ENCODE measurements around the gene ZAP70. TPM values are rescaled to one million over a fixed set of nuclear protein-coding genes. Genes with fewer than 3 reads are reported as not detected.

The ZAP70 gene
- total RNA-seq, 4 donors from 2014 or later = 2.6 to 16.1 (median 12.0) TPM

DNA sequence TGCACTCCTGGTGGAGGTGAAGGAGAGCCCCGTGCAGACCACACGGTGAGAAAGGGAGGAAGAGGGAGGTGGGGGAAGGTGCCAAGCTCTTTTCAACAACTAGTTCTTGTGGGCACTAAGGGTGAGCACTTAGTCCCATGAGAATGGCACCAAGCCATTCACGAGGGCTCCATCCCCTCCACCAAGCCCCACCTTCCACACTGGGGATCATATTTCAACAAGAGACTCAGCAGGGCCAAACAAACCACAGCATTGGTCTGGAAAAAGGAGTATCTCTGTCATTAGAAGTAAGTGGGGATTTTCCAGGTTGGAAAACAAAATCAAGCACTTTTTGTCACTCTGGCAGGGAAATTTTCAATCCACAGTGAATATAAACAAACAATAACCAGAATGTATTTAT lies 38.4 kb downstream of the ZAP70 start:
- 55 to 80% methylated on average over 1 to 3 of the region's 3 CpGs for WGBS, 2 donors (ENCODE audit: low coverage in 1 of 2)
- TF ChIP-seq, protein P1, sequence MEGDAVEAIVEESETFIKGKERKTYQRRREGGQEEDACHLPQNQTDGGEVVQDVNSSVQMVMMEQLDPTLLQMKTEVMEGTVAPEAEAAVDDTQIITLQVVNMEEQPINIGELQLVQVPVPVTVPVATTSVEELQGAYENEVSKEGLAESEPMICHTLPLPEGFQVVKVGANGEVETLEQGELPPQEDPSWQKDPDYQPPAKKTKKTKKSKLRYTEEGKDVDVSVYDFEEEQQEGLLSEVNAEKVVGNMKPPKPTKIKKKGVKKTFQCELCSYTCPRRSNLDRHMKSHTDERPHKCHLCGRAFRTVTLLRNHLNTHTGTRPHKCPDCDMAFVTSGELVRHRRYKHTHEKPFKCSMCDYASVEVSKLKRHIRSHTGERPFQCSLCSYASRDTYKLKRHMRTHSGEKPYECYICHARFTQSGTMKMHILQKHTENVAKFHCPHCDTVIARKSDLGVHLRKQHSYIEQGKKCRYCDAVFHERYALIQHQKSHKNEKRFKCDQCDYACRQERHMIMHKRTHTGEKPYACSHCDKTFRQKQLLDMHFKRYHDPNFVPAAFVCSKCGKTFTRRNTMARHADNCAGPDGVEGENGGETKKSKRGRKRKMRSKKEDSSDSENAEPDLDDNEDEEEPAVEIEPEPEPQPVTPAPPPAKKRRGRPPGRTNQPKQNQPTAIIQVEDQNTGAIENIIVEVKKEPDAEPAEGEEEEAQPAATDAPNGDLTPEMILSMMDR (IDR thresholded peaks at IDR 0.05) = no peak
- TF ChIP-seq POLR2AphosphoS5 (IDR thresholded peaks at IDR 0.05) (no peak), POLR2A (IDR thresholded peaks at IDR 0.05) (no peak), EP300 (IDR thresholded peaks at IDR 0.05; ENCODE audit: low read depth) (no peak)
- intact Hi-C loops (cut with DNase I; ENCODE audit: low total_unique reads) = no loop called here
- H3K4me1 ChIP-seq = peaks cover 0 to 4% (median 0%) of the 10 kb centered on the region in 4 donors
- no peaks in the 10 kb centered on the region for H3K27me3 ChIP-seq
- no peak for DNase-seq
- H3K27ac ChIP-seq = no peak overlapping the region
- in situ Hi-C loops (cut with MboI; ENCODE audit: low pct_ligation_motif_present in 1 of 4, low pct_unique_long_range_greater_than_20kb in 1 of 4, low sequenced_read_pairs in 3 of 4) = no loop called here
- peaks cover 0 to 11% (median 5%) of the 10 kb centered on the region in 4 donors for H3K36me3 ChIP-seq
- H3K4me3 ChIP-seq = no peak overlapping the region
- no peaks in the 10 kb centered on the region for H3K9me3 ChIP-seq

DNA sequence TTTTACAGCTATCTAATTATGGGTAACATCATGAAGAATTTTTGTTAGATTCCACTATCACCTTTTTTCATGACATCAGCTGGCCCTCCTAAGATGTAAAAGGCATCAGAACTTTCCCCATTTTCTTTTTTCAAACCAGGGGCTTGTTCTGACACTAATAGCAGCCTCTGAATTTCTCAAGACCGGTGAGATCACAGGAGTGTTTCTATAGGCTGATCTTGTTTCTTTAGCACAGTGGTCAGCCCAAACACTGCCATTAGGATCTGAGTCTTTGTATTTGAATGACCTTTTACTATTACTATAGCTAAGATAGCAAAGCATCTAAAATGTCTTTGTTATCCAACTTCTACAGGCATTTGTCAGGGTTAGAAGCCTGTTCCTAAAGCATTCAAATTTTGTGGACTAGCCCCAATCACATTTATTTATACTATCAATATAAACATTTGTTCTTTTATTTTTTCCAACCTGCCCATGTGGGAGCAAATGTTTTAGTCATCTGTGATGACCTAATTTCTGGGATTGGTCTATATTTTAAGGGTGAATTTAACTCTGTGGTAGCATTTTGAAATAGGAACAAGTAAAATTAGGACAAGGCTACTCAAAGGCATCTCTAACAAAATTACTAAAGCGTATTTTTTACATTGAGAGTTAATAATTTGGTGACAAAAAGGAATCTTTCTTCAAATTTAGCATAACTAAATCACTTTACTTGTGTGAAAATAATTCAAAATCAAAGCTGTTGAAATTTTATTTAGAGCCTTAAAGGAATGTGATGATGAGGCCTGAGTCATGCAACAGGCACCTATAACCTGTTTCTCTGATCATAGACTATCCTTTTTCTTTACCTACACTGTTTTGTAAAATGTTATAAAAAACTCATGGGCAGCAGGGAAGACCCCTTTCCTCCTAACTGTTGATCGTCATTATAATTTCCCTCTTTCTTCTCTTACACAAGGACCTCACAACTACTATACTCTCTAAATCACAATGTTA lies 39.3 kb downstream of the ZAP70 start:
- TF ChIP-seq, protein P1 (IDR thresholded peaks at IDR 0.05) = no peak
- no peak for TF ChIP-seq EP300 (IDR thresholded peaks at IDR 0.05; ENCODE audit: low read depth)
- TF ChIP-seq POLR2A (IDR thresholded peaks at IDR 0.05) = no peak
- TF ChIP-seq POLR2AphosphoS5 (IDR thresholded peaks at IDR 0.05) = no peak
- no peak for DNase-seq
- peaks cover 0 to 19% (median 9%) of the 10 kb centered on the region in 4 donors for H3K36me3 ChIP-seq
- no peaks in the 10 kb centered on the region for H3K9me3 ChIP-seq
- intact Hi-C loops (cut with DNase I; ENCODE audit: low total_unique reads) (no loop called here), in situ Hi-C loops (cut with MboI; ENCODE audit: low pct_ligation_motif_present in 1 of 4, low pct_unique_long_range_greater_than_20kb in 1 of 4, low sequenced_read_pairs in 3 of 4) (no loop called here)
- no peaks in the 10 kb centered on the region for H3K4me1 ChIP-seq
- H3K27me3 ChIP-seq = no peaks in the 10 kb centered on the region
- WGBS, 2 donors (ENCODE audit: low coverage in 1 of 2) = 93 to 94% methylated on average over 3 of the region's 3 CpGs
- H3K27ac ChIP-seq = no peak overlapping the region
- no peak overlapping the region for H3K4me3 ChIP-seq

DNA sequence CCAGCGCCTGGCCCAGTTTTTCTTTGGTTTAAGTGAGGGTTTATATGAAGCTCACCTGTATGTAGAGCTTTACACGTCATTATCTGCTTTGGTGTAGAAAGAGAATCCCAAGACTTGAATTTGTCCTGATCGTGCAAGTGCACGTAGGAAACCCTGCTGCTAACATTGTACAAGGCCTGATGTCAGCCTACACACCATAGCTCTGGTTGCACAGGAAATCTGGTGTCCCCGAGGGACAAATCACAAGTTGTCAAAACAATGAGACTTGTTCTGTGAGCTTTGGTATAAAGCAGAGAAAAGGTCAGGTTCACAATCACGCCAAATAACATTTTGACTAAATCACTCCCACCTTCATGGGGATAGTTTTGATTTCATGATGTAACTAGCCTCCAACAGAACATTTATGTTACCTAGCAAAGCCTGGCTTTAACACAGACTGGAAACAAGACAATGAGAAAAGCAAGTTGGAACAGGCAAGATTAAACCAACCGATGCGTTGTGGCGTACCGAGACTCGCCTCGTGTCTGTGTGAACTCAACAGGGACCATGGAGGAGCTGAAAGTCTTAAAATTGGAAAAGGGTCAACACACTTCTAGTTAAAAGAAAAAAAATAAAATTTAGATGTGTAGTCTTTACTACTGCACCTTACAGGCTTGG lies 41.4 kb downstream of the ZAP70 start:
- WGBS, 2 donors (ENCODE audit: low coverage in 1 of 2) = 40 to 86% methylated on average over 1 to 12 of the region's 12 CpGs
- in situ Hi-C loops (cut with MboI; ENCODE audit: low pct_ligation_motif_present in 1 of 4, low pct_unique_long_range_greater_than_20kb in 1 of 4, low sequenced_read_pairs in 3 of 4) (no loop called here), intact Hi-C loops (cut with DNase I; ENCODE audit: low total_unique reads) (no loop called here)
- Histone ChIP-seq H3K9me3 (no peaks in the 10 kb centered on the region), H3K27ac (no peak overlapping the region), H3K27me3 (no peaks in the 10 kb centered on the region), H3K4me1 (no peaks in the 10 kb centered on the region), H3K36me3 (peaks cover 0 to 28% (median 13%) of the 10 kb centered on the region in 4 donors), H3K4me3 (no peak overlapping the region)
- TF ChIP-seq POLR2AphosphoS5 (IDR thresholded peaks at IDR 0.05) (no peak), EP300 (IDR thresholded peaks at IDR 0.05; ENCODE audit: low read depth) (no peak), POLR2A (IDR thresholded peaks at IDR 0.05) (no peak)
- TF ChIP-seq, protein P1 (IDR thresholded peaks at IDR 0.05) = no peak
- no peak for DNase-seq

DNA sequence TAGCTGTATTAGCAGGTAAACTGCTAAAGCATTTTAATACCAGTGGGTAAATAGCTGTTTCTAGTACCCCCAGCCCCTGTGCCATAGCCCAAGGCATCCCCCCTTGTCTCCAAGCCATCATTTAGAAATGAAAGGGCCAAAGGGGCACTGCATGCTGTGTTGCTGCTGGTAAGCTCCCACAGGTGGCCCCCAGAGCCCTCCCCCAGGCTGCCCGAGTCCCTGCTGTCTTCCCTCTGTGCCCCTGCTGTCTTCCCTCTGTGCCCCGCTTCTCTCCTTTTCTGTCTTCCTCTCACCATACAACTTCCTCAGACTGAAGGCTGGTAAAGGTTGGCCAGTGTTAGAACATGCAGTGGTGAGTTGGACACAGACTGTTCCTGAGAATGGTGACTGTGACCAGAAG lies 42.1 kb downstream of the ZAP70 start:
- TF ChIP-seq POLR2AphosphoS5 (IDR thresholded peaks at IDR 0.05) = no peak
- TF ChIP-seq EP300 (IDR thresholded peaks at IDR 0.05; ENCODE audit: low read depth) = no peak
- no peak for TF ChIP-seq POLR2A (IDR thresholded peaks at IDR 0.05)
- TF ChIP-seq, protein P1 (IDR thresholded peaks at IDR 0.05) = no peak
- in situ Hi-C loops (cut with MboI; ENCODE audit: low pct_ligation_motif_present in 1 of 4, low pct_unique_long_range_greater_than_20kb in 1 of 4, low sequenced_read_pairs in 3 of 4) (no loop called here), intact Hi-C loops (cut with DNase I; ENCODE audit: low total_unique reads) (no loop called here)
- Histone ChIP-seq H3K4me3 (no peak overlapping the region), H3K36me3 (peaks cover 0 to 34% (median 15%) of the 10 kb centered on the region in 4 donors), H3K9me3 (no peaks in the 10 kb centered on the region), H3K27ac (no peak overlapping the region), H3K4me1 (no peaks in the 10 kb centered on the region), H3K27me3 (no peaks in the 10 kb centered on the region)
- DNase-seq = no peak
- 94 to 100% methylated on average over 1 to 2 of the region's 2 CpGs for WGBS, 2 donors (ENCODE audit: low coverage in 1 of 2)

Data from transverse colon (tissue), 4 donors.